ENCODE measurements around the gene UBL4A. TPM values are rescaled to one million over a fixed set of nuclear protein-coding genes. Genes with fewer than 3 reads are reported as not detected.

UBL4A gene
- 35.0 TPM for total RNA-seq

DNA sequence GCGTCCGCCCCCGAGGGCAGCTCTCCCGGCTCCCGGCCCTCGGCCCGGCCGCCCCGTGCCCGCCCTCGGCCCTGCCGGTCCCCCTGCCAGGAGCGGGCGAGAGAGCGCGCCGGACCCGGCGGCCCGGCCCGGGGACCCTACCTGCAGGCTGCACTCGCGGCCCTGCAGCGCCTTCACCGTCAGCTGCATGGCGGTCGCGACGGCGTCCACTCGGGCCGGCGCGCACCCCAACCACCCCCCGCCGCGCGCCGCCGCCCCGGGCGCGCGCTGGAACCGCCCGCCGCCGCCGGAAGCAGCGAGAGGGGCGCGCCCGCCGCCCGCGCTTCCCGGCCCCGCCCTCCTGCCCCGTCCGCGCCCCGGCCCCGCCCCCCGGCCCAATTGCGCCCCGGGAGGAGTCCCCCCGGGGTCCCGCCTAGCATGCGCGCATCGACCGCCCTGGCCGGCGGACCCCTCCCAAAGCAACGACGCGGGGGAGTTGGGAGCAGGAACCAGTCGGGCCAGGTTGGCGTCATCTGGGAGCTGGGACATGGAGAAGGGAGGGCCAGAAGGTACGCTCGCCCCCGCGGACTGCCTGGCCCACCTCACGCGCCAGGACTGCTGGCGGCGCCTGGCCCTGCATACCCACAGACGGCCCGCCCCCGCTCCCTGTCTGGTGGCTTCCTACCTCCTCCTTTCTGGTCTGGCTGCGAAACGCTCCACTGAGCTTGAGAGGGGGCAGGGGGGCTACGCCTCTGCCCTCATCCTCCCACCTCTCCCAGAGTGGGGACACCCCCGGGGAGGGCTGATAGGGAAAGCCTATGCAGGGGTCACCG, at the start of gene UBL4A:
Gene UBL4A (minus strand): TSS at position 220 of the 812 bp plus-strand sequence. CDS start 31 bp downstream, at position 189.
- Histone ChIP-seq H3K4me3 (ENCODE audit: low read length in 3 of 3) (peak within 1 kb of the TSS; percentile 48 to 70 (median 69)), H3K27me3 (ENCODE audit: control insufficient read depth in 3 of 3, insufficient read depth in 3 of 3, low read length in 3 of 3) (no peaks in the 10 kb centered on the region), H3K27ac (ENCODE audit: low read depth, low read length) (peak within 1 kb of the TSS; percentile 66), H3K9ac (ENCODE audit: low read depth in 1 of 3, low read length in 3 of 3) (peak within 1 kb of the TSS; percentile 71 to 87 (median 74)), H3K9me3 (ENCODE audit: control insufficient read depth in 3 of 3, low read length in 3 of 3) (no peaks in the 10 kb centered on the region), H3K36me3 (ENCODE audit: control insufficient read depth in 3 of 3, insufficient read depth in 3 of 3, low read length in 3 of 3) (peaks cover 8 to 14% (median 8%) of the 10 kb centered on the region in 3 donors), H3K4me1 (ENCODE audit: control insufficient read depth in 3 of 3, insufficient read depth in 3 of 3, low read length in 3 of 3) (peaks cover 17 to 50% (median 34%) of the 10 kb centered on the region in 3 donors)

GRCh38 chrX:154535892-154536291, 49.5 kb upstream of the UBL4A start:
- Histone ChIP-seq H3K4me1 (ENCODE audit: control insufficient read depth in 3 of 3, insufficient read depth in 3 of 3, low read length in 3 of 3) (peaks cover 0 to 8% (median 6%) of the 10 kb centered on the region in 3 donors), H3K36me3 (ENCODE audit: control insufficient read depth in 3 of 3, insufficient read depth in 3 of 3, low read length in 3 of 3) (peaks cover 5 to 20% (median 13%) of the 10 kb centered on the region in 3 donors), H3K27me3 (ENCODE audit: control insufficient read depth in 3 of 3, insufficient read depth in 3 of 3, low read length in 3 of 3) (no peaks in the 10 kb centered on the region), H3K9ac (ENCODE audit: low read depth in 1 of 3, low read length in 3 of 3) (no peak overlapping the region), H3K4me3 (ENCODE audit: low read length in 3 of 3) (no peak overlapping the region), H3K9me3 (ENCODE audit: control insufficient read depth in 3 of 3, low read length in 3 of 3) (no peaks in the 10 kb centered on the region), H3K27ac (ENCODE audit: low read depth, low read length) (no peak overlapping the region)

DNA sequence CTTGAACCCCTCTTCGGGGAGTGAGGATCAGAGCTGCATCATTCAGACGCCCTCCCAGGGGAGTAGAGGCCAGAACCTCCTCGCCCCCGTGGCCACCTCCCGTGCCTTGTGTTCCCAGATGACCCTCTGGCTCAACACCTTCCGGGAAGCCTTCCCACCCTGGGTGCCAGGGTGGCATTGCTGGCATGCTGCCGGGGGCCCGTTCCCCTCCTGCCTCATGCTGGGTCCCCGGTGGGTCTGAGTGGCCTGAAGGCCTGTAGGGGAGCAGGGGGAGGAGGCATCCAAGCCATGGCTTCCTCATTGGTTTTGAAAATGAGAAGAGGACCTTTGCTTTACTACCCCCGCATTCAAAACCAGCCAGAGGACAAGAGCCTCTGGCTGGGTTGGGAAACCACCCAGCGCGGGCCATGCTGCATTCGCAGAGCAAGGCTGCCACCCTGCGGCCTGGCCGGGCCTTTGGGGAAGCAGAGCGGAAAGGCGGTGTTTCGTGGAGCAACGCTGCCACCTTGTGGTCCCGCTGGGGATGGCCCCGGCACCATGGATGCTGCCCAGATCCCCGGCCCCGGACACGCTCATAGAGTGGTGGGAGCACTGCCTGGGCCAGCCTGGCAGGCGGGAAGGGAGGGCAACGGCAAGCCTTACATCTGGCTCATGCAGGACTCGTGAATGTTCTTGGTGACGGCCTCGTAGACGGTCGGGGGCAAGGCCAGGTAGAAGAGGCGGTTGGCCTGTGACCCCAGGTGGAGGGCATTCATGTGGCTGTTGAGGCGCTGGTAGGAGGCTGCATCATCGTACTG, 48.3 kb upstream of the UBL4A start:
- Histone ChIP-seq H3K4me1 (ENCODE audit: control insufficient read depth in 3 of 3, insufficient read depth in 3 of 3, low read length in 3 of 3) (peaks cover 0 to 7% (median 6%) of the 10 kb centered on the region in 3 donors), H3K9me3 (ENCODE audit: control insufficient read depth in 3 of 3, low read length in 3 of 3) (no peaks in the 10 kb centered on the region), H3K4me3 (ENCODE audit: low read length in 3 of 3) (no peak overlapping the region), H3K36me3 (ENCODE audit: control insufficient read depth in 3 of 3, insufficient read depth in 3 of 3, low read length in 3 of 3) (peaks cover 5 to 20% (median 13%) of the 10 kb centered on the region in 3 donors), H3K27ac (ENCODE audit: low read depth, low read length) (no peak overlapping the region), H3K9ac (ENCODE audit: low read depth in 1 of 3, low read length in 3 of 3) (peak overlapping the region in 1 of 3 donors; percentile 16), H3K27me3 (ENCODE audit: control insufficient read depth in 3 of 3, insufficient read depth in 3 of 3, low read length in 3 of 3) (no peaks in the 10 kb centered on the region)

DNA sequence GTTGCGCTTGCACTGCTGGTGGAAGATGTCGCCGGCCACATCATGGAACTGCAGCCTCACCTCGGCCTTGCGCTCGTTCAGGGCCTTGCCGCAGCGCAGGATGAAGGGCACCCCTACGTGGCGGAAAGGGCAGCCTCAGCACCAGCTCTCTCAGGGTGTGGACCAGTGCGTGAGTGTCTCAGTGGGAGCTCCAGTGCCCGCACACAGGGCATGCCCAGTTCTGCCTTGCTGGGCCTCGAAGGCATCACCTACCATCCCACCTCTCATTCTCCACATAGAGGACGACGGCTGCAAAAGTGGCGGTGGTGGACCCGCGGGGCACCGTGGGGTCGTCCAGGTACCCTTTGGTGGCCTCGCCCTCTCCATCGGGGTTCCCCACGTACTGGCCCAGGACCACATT, 46.3 kb upstream of the UBL4A start:
- peaks cover 5 to 20% (median 13%) of the 10 kb centered on the region in 3 donors for H3K36me3 ChIP-seq (ENCODE audit: control insufficient read depth in 3 of 3, insufficient read depth in 3 of 3, low read length in 3 of 3)
- H3K9me3 ChIP-seq (ENCODE audit: control insufficient read depth in 3 of 3, low read length in 3 of 3), result no peaks in the 10 kb centered on the region
- peaks cover under 1 to 7% (median 6%) of the 10 kb centered on the region in 3 donors for H3K4me1 ChIP-seq (ENCODE audit: control insufficient read depth in 3 of 3, insufficient read depth in 3 of 3, low read length in 3 of 3)
- H3K4me3 ChIP-seq (ENCODE audit: low read length in 3 of 3), result no peak overlapping the region
- no peak overlapping the region for H3K27ac ChIP-seq (ENCODE audit: low read depth, low read length)
- no peaks in the 10 kb centered on the region for H3K27me3 ChIP-seq (ENCODE audit: control insufficient read depth in 3 of 3, insufficient read depth in 3 of 3, low read length in 3 of 3)
- H3K9ac ChIP-seq (ENCODE audit: low read depth in 1 of 3, low read length in 3 of 3), result no peak overlapping the region

DNA sequence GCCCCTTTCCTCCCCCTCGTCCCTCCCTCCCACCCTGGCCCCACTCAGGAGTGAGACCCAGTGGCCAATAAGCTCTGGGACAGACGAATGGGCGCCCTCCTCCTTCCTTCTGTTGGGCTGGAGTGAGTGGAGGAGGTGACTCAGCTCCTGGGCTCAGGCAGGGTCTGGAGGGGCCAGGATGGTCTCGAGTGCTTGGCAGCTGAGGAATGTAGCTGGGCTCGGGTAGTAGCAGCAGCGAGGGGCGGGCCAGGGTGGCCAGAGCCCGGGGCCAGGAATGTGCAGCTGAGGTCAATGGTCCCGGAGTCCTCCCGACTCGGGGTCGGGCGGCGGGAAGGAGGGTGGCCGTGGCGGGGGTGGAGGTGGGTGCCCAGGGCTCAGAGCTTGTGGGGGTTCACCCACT, 45.2 kb upstream of the UBL4A start:
- Histone ChIP-seq H3K27ac (ENCODE audit: low read depth, low read length) (no peak overlapping the region), H3K36me3 (ENCODE audit: control insufficient read depth in 3 of 3, insufficient read depth in 3 of 3, low read length in 3 of 3) (peaks cover 5 to 20% (median 13%) of the 10 kb centered on the region in 3 donors), H3K9me3 (ENCODE audit: control insufficient read depth in 3 of 3, low read length in 3 of 3) (no peaks in the 10 kb centered on the region), H3K9ac (ENCODE audit: low read depth in 1 of 3, low read length in 3 of 3) (no peak overlapping the region), H3K4me1 (ENCODE audit: control insufficient read depth in 3 of 3, insufficient read depth in 3 of 3, low read length in 3 of 3) (peaks cover 8 to 16% (median 14%) of the 10 kb centered on the region in 3 donors), H3K4me3 (ENCODE audit: low read length in 3 of 3) (no peak overlapping the region), H3K27me3 (ENCODE audit: control insufficient read depth in 3 of 3, insufficient read depth in 3 of 3, low read length in 3 of 3) (no peaks in the 10 kb centered on the region)

DNA sequence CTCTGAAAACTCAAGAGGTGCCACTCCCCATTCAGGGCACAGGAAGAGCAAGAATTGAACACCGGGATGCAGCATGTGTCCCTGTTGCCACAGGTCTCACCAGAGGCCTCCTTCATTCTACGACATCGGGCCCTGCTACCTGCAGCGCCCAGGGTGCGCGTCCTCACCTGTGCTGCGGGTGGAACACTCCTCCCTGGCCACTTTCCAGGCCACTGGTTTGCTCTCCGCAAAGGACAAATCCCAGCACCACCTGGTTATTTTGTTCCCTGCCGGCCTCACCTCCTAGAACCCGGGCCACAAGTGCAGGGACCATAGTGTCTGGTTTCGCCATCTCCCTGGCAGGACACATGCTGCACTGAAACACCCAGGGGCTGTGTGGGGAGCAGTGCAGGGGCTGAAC, 43.9 kb upstream of the UBL4A start:
- H3K4me3 ChIP-seq (ENCODE audit: low read length in 3 of 3), result no peak overlapping the region
- no peak overlapping the region for H3K27ac ChIP-seq (ENCODE audit: low read depth, low read length)
- H3K9ac ChIP-seq (ENCODE audit: low read depth in 1 of 3, low read length in 3 of 3), result no peak overlapping the region
- no peaks in the 10 kb centered on the region for H3K27me3 ChIP-seq (ENCODE audit: control insufficient read depth in 3 of 3, insufficient read depth in 3 of 3, low read length in 3 of 3)
- H3K4me1 ChIP-seq (ENCODE audit: control insufficient read depth in 3 of 3, insufficient read depth in 3 of 3, low read length in 3 of 3), result peaks cover 8 to 16% (median 14%) of the 10 kb centered on the region in 3 donors
- no peaks in the 10 kb centered on the region for H3K9me3 ChIP-seq (ENCODE audit: control insufficient read depth in 3 of 3, low read length in 3 of 3)
- H3K36me3 ChIP-seq (ENCODE audit: control insufficient read depth in 3 of 3, insufficient read depth in 3 of 3, low read length in 3 of 3), result peaks cover 5 to 18% (median 10%) of the 10 kb centered on the region in 3 donors

DNA sequence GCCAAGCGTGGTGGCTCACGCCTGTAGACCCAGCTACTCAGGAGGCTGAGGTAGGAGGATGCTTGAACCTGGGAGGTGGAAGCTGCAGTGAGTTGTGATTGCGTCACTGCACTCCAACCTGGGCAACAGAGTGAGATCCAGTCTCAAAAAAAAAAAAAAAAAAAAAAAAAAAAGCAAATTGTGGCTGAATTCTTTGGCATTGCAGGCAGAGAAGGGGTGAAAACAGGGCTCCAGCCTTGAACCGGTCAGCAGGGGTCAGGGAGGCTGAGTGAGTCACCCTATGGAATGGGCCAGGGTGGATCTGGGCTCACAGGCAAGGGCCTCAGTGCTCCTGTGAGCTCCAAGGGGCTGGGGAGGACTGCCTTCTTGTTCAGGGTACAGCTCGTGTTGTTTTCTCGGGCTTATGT, 42.8 kb upstream of the UBL4A start:
- Histone ChIP-seq H3K4me3 (ENCODE audit: low read length in 3 of 3) (no peak overlapping the region), H3K36me3 (ENCODE audit: control insufficient read depth in 3 of 3, insufficient read depth in 3 of 3, low read length in 3 of 3) (peaks cover 5 to 15% (median 8%) of the 10 kb centered on the region in 3 donors), H3K4me1 (ENCODE audit: control insufficient read depth in 3 of 3, insufficient read depth in 3 of 3, low read length in 3 of 3) (peaks cover 8 to 9% (median 9%) of the 10 kb centered on the region in 3 donors), H3K9me3 (ENCODE audit: control insufficient read depth in 3 of 3, low read length in 3 of 3) (no peaks in the 10 kb centered on the region), H3K9ac (ENCODE audit: low read depth in 1 of 3, low read length in 3 of 3) (no peak overlapping the region), H3K27me3 (ENCODE audit: control insufficient read depth in 3 of 3, insufficient read depth in 3 of 3, low read length in 3 of 3) (no peaks in the 10 kb centered on the region), H3K27ac (ENCODE audit: low read depth, low read length) (no peak overlapping the region)

GRCh38 chrX:154526901-154527675, 40.7 kb upstream of the UBL4A start:
- no peaks in the 10 kb centered on the region for H3K9me3 ChIP-seq (ENCODE audit: control insufficient read depth in 3 of 3, low read length in 3 of 3)
- no peaks in the 10 kb centered on the region for H3K36me3 ChIP-seq (ENCODE audit: control insufficient read depth in 3 of 3, insufficient read depth in 3 of 3, low read length in 3 of 3)
- H3K27ac ChIP-seq (ENCODE audit: low read depth, low read length), result peak overlapping the region; percentile 76
- peak overlapping the region; percentile 62 to 65 (median 64) for H3K4me3 ChIP-seq (ENCODE audit: low read length in 3 of 3)
- H3K4me1 ChIP-seq (ENCODE audit: control insufficient read depth in 3 of 3, insufficient read depth in 3 of 3, low read length in 3 of 3), result peaks cover 8 to 9% (median 8%) of the 10 kb centered on the region in 3 donors
- H3K9ac ChIP-seq (ENCODE audit: low read depth in 1 of 3, low read length in 3 of 3), result peak overlapping the region; percentile 68 to 79 (median 77)
- H3K27me3 ChIP-seq (ENCODE audit: control insufficient read depth in 3 of 3, insufficient read depth in 3 of 3, low read length in 3 of 3), result no peaks in the 10 kb centered on the region

DNA sequence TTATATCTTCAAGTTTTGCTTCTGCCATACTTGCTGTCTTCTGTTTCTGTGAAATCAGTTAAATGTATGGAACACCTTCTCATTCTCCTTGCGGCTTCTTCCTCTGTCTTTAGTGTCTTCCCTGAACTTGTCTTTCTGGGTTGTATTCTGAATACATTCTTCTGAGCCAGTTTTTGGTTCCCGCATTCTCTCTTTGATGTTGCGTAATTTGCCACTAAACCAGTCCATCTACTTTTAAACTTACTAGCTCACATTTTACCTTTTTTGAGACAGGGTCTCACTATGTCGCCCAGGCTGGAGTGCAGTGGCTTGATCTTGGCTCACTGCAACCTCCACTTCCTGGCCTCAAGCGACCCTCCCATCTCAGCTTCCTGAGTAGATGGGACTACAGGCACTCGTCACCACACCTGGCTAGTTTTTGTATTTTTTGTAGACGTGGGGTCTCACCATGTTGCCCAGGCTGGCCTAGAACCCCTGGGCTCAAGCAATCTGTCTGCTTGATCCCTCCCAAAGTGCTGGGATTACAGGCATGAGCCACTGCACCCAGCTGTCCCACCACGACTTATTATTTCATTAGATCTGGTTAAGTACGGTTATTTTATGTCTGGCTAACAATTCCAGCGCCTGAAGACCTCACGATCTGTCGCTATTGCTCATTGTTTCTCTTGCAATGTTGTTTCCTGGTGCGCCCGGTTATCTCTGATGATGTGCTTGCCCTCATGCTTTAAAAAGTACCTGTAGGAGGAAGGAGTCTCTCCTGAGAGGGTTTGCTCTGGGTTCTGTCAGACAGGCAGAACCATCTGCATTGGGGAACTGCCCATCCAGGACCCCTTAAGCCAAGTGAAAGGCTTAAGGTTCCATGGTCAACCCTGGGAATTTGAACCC, 39.4 kb upstream of the UBL4A start:
- Histone ChIP-seq H3K9ac (ENCODE audit: low read depth in 1 of 3, low read length in 3 of 3) (no peak overlapping the region), H3K36me3 (ENCODE audit: control insufficient read depth in 3 of 3, insufficient read depth in 3 of 3, low read length in 3 of 3) (no peaks in the 10 kb centered on the region), H3K4me3 (ENCODE audit: low read length in 3 of 3) (no peak overlapping the region), H3K27me3 (ENCODE audit: control insufficient read depth in 3 of 3, insufficient read depth in 3 of 3, low read length in 3 of 3) (no peaks in the 10 kb centered on the region), H3K4me1 (ENCODE audit: control insufficient read depth in 3 of 3, insufficient read depth in 3 of 3, low read length in 3 of 3) (peaks cover 8 to 9% (median 8%) of the 10 kb centered on the region in 3 donors), H3K27ac (ENCODE audit: low read depth, low read length) (no peak overlapping the region), H3K9me3 (ENCODE audit: control insufficient read depth in 3 of 3, low read length in 3 of 3) (no peaks in the 10 kb centered on the region)

Measured in skeletal muscle tissue (tissue), 4 donors.